ENCODE measurements around the gene MYO10.

DNA sequence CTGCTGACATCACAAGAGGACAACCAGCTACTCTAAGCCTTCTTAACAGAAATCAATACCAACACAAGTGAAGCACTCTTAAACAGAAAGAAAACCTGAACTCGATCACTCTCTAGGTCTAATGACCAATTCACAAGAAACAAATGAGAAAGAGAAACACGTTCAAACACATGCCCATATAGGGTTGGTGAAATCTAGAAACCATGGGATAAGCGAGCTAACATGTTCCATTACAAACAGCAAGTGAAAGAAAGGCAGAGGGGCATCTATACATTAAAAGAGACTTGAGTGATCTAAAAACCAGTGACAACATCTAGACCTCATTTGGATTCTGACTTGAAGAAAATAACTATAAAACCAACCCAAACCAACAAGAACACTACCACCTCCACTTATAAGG lies 244.4 kb downstream of the MYO10 start:
- TF ChIP-seq, protein P1, sequence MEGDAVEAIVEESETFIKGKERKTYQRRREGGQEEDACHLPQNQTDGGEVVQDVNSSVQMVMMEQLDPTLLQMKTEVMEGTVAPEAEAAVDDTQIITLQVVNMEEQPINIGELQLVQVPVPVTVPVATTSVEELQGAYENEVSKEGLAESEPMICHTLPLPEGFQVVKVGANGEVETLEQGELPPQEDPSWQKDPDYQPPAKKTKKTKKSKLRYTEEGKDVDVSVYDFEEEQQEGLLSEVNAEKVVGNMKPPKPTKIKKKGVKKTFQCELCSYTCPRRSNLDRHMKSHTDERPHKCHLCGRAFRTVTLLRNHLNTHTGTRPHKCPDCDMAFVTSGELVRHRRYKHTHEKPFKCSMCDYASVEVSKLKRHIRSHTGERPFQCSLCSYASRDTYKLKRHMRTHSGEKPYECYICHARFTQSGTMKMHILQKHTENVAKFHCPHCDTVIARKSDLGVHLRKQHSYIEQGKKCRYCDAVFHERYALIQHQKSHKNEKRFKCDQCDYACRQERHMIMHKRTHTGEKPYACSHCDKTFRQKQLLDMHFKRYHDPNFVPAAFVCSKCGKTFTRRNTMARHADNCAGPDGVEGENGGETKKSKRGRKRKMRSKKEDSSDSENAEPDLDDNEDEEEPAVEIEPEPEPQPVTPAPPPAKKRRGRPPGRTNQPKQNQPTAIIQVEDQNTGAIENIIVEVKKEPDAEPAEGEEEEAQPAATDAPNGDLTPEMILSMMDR (IDR thresholded peaks at IDR 0.05; ENCODE audit: poor library complexity), result no peak
- no peak for TF ChIP-seq EZH2phosphoT487 (IDR thresholded peaks at IDR 0.05; ENCODE audit: low read depth, severe bottlenecking, unreplicated experiment)
